Kidney (tissue), 14 donors: ENCODE data around the gene MXI1. TPM values are rescaled to one million over a fixed set of nuclear protein-coding genes. Genes with fewer than 3 reads are reported as not detected.

ENCODE experiments used
- DNase-seq, 5 donors: peaks; one replicate each; pipeline ENCODE4 v3.0.0-alpha.2; 2013 to 2020
- FAIRE-seq: peaks from 2 replicates; lab custom pipeline; 2012; peaks lifted over from hg19 to GRCh38; lab: Jason Lieb, UNC
- H3K27ac ChIP-seq, 2 donors: one replicate each; pipeline ENCODE4 v1.7.0; 2013; ENCODE audit warnings: low read depth in 2 of 2, low read length in 2 of 2, inconsistent platforms in 1 of 2
- H3K27me3 ChIP-seq: one replicate; pipeline ENCODE4 v1.7.1; 2013; ENCODE audit warnings: low read length, inconsistent platforms; ENCODE audit not compliant: control insufficient read depth, insufficient read depth
- H3K36me3 ChIP-seq, 3 donors: one replicate each; pipeline versions ENCODE4 v1.7.0 to v1.7.1; 2013; ENCODE audit warnings: low read length in 3 of 3, control low read depth in 1 of 3, inconsistent platforms in 1 of 3; ENCODE audit not compliant: insufficient read depth in 3 of 3, control insufficient read depth in 2 of 3
- H3K4me1 ChIP-seq, 3 donors: one replicate each; pipeline versions ENCODE4 v1.7.0 to v1.7.1; 2013; ENCODE audit warnings: low read length in 3 of 3, inconsistent platforms in 1 of 3, low read depth in 1 of 3; ENCODE audit not compliant: control insufficient read depth in 2 of 3, insufficient read depth in 2 of 3
- H3K4me3 ChIP-seq, 3 donors: one replicate each; pipeline versions ENCODE4 v1.7.0 to v1.8.1; 2013; ENCODE audit warnings: low read length in 3 of 3, control low read depth in 1 of 3, inconsistent platforms in 1 of 3
- H3K9ac ChIP-seq, 3 donors: one replicate each; pipeline versions ENCODE4 v1.7.0 to v1.7.1; 2013; ENCODE audit warnings: low read length in 3 of 3, control low read depth in 1 of 3, inconsistent platforms in 1 of 3
- H3K9me3 ChIP-seq, 3 donors: one replicate each; pipeline versions ENCODE4 v1.7.0 to v1.7.1; 2013; ENCODE audit warnings: low read length in 3 of 3, control low read depth in 1 of 3, inconsistent platforms in 1 of 3; ENCODE audit not compliant: control insufficient read depth in 2 of 3, insufficient read depth in 1 of 3
- intact Hi-C: fragments of 100-400 bp; cut with DNase I; formaldehyde crosslinking; loops from one replicate; pipeline ENCODE4 v1.11.1; 2022
- polyA plus RNA-seq: library from polyadenylated mRNA; stranded (reverse); fragments of 350-450 nt; fragmentation: Illumina TruSeq; extraction: RNeasy Lipid Tissue Mini Kit (QIAGEN cat#74804); gene quantifications from one replicate; pipeline ENCODE4 v1.2.3, GENCODE V29; 2014; ENCODE audit warnings: low read depth, low replicate concordance; ENCODE audit not compliant: insufficient read depth
- total RNA-seq: library from RNA; stranded (reverse); fragmentation: NEBNext Ultra II Directional; extraction: Animal tissue kit (Norgen Biotek cat#: 25700); gene quantifications from one replicate; pipeline ENCODE4 v1.2.1, GENCODE V29; 2021
- TF ChIP-seq, protein P1 (sequence below): IDR thresholded peaks from 3 replicates; pipeline ENCODE4 v1.5.1; 2012; ENCODE audit warnings: mild to moderate bottlenecking, moderate library complexity, borderline replicate concordance; ENCODE audit not compliant: insufficient read depth; ENCODE audit errors: extremely low read depth
- donor health status: control.
- donor health status: control.
- donor health status: control.
- donor health status: control.
- donor health status: control.
- donor health status: DM: yes; HTN: yes; CAD: no.
- donor health status: Normal renal cell carcinoma (clear cell type).

Gene MXI1
- total and polyA plus RNA-seq, 2 donors from 2014 or later, result 27.6 to 29.0 TPM

DNA sequence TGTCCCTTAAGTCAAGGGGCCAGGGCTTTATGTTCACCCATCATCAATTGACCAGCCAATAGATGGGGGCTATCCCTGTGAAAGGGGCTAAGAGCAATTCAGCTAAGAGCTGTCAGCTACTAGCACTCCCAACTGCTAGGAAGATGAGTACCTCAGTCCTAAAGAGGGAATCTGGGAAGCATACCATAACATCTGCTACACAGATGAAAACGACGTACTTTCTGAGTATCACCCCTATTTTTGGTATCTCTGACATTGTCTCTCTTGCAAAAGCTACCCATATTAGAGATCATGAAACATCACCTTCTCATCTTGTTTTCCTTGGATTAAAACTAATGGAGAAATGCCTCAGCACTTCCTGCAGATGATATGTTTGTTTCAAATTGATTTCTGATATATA lies 104.8 kb downstream of the MXI1 start:
- Histone ChIP-seq H3K27me3 (no peaks in the 10 kb centered on the region), H3K27ac (no peak overlapping the region), H3K9me3 (no peaks in the 10 kb centered on the region), H3K9ac (no peak overlapping the region), H3K36me3 (no peaks in the 10 kb centered on the region), H3K4me1 (no peaks in the 10 kb centered on the region), H3K4me3 (no peak overlapping the region)
- no peak for DNase-seq
- intact Hi-C loops, result loop anchor here (5.0 kb wide), 1 partner anchor 235 kb away; no protein-coding TSS in a partner anchor
- FAIRE-seq, result no peak
- TF ChIP-seq, protein P1, sequence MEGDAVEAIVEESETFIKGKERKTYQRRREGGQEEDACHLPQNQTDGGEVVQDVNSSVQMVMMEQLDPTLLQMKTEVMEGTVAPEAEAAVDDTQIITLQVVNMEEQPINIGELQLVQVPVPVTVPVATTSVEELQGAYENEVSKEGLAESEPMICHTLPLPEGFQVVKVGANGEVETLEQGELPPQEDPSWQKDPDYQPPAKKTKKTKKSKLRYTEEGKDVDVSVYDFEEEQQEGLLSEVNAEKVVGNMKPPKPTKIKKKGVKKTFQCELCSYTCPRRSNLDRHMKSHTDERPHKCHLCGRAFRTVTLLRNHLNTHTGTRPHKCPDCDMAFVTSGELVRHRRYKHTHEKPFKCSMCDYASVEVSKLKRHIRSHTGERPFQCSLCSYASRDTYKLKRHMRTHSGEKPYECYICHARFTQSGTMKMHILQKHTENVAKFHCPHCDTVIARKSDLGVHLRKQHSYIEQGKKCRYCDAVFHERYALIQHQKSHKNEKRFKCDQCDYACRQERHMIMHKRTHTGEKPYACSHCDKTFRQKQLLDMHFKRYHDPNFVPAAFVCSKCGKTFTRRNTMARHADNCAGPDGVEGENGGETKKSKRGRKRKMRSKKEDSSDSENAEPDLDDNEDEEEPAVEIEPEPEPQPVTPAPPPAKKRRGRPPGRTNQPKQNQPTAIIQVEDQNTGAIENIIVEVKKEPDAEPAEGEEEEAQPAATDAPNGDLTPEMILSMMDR, result no peak

DNA sequence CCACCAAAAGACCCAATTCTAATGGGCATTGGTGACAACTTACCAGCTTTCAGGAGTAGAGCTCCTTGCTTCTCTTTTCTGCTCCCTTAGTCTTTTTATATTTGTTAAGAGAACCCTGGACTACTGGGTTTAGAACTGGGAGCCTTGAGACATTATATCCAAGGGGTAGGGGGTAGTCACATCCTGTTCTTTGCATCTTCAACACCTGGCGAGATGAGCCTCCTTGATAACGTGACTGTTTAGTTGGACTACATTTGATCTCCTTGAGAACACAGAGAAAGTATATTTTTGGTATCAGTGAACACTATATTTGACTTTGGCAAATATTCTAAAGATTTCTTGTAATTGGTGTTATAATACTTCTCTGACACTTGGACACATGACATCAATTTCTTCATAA lies 106.3 kb downstream of the MXI1 start:
- Histone ChIP-seq H3K4me1 (no peaks in the 10 kb centered on the region), H3K27ac (no peak overlapping the region), H3K9ac (no peak overlapping the region), H3K9me3 (no peaks in the 10 kb centered on the region), H3K27me3 (no peaks in the 10 kb centered on the region), H3K4me3 (no peak overlapping the region), H3K36me3 (no peaks in the 10 kb centered on the region)
- DNase-seq (no peak), FAIRE-seq (no peak)
- intact Hi-C loops, result loop anchor here (5.0 kb wide), 1 partner anchor 234 kb away; no protein-coding TSS in a partner anchor
- TF ChIP-seq, protein P1, result no peak

DNA sequence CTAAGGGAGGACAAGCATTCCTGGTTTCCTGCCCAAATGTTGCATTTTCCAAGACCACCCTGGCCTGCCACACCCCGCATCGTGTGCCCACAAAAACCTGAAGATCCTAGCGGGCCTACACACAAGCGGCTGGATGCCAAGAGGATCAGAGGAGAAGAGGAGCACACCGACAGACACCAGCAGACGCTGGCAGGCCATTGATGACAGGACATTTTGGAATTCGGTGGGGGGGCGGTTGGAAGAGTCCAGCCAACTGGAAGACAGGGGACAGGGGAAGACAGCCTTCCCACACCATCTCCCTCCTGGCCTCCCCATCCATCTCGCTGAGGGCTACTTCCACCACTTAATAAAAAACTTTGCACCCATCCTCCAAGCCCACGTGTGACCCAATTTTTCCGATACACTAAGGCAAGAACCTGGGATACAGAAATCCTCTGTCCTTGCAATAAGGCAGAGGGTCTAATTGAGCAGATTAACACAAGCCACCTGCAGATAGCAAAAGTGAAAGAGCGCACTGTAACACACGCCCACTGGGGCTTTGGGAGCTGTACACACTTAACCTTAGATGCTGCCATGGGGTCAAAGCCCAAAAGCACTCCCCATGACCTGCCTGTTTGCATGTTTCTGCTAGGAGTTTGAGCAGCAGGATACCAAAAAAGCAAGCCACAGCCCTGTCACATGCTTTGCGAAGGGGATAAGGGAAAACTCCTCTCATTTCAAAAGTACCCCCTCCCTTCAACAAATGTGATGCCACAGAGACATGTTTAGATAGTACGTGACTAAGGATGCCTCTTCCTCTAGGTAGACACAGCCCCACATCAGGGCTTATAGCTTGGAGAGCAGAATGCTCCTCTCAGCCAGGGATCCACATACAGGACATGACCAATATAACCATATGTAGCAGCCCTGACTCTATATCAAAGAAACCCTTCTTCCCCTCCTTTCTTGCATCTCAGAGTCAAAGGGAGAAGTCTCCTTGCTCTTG lies 110.8 kb downstream of the MXI1 start:
- Histone ChIP-seq H3K9me3 (no peaks in the 10 kb centered on the region), H3K9ac (no peak overlapping the region), H3K4me3 (no peak overlapping the region), H3K27me3 (no peaks in the 10 kb centered on the region), H3K27ac (no peak overlapping the region), H3K36me3 (no peaks in the 10 kb centered on the region), H3K4me1 (no peaks in the 10 kb centered on the region)
- TF ChIP-seq, protein P1, result no peak
- intact Hi-C loops, result no loop called here
- FAIRE-seq (no peak), DNase-seq (no peak)
